ENCODE measurements around the gene GALR1. TPM values are rescaled to one million over a fixed set of nuclear protein-coding genes. Genes with fewer than 3 reads are reported as not detected.

Gene GALR1
- total RNA-seq = not detected in 2 replicates

GRCh38 chr18:77249569-77250500, at the start of gene GALR1:
Gene GALR1, plus strand, starts transcription at chr18:77249848. Its CDS starts 701 bp downstream, at chr18:77250549.

Other genes starting within 250 kb of the GALR1 start
- gene MBP, start 117.1 kb upstream of the GALR1 start, total RNA-seq = 28.7 and 83.7 TPM in 2 replicates